CD4-positive, alpha-beta T cell treated with Interleukin-17A for 4 hours (primary cell): Measurements from ENCODE around the gene ADARB2.
"Not testable (repeated sequence)": the region's sequence is repeated elsewhere in the genome, so short reads cannot be mapped to it uniquely, and the experiment has no call there.

ENCODE experiments used
- DNase-seq: peaks from one replicate; pipeline ENCODE4 v3.0.0-alpha.2; 2020; ENCODE audit warnings: mixed read lengths

The ADARB2 gene

DNA sequence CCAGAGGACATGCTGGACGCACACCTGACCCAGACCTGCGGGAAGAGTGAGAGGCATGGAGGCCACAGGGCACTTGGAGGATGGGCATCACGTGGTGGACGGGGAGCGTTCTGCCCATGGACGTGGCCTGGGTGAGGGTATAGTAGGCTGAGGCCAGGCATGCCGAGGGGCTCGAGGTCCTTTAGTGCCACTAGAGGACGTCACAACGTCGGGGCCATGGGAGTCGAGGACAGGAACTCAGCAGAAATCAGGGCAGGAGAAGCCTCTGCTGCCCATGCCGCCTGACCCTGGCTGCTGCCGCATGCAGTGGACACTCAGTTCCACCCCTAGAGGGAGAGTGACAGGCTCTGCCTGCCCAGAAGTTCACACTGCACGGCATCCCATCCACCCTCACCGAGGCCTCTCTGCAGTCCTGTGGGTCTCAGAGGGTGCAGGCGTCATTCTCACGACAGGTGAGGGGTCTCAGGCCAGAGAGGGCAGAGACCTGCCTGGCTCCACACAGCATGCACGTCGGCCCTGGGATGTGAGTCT, 198.7 kb downstream of the ADARB2 start:
- DNase-seq: no peak

DNA sequence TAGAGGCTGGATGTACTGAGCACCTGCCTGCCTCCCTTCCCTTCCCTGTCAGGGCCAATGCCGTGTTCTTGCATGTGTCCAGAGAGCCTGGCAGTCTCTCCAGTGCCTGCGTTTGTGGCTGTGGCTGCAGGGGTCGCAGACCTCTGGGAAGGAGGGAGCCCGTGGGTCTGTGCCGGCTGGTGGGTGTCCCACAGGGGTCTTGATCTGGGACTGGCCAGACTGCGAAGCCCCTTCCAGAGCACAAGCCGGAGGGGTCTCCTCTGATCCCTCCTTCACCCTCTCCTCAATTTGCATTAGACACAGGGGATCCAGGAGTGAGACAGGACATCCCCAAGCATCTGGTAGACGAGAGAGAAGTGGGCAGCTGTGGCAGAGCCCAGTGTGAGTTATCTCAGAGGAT, 199.2 kb downstream of the ADARB2 start:
- DNase-seq: no peak

DNA sequence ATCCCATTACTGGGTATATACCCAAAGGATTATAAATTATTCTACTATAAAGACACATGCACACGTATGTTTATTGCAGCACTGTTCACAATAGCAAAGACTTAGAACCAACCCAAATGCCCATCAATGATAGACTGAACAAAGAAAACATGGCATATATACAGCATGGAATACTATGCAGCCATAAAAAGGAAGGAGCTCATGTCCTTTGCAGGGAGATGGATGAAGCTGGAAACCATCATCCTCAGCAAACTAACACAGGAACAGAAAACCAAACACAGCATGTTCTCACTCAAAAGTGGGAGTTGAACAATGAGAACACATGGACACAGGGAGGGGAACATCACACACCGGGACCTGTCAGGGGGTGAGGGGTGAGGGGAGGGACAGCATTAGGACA, 199.9 kb downstream of the ADARB2 start:
- not testable (repeated sequence) for DNase-seq

DNA sequence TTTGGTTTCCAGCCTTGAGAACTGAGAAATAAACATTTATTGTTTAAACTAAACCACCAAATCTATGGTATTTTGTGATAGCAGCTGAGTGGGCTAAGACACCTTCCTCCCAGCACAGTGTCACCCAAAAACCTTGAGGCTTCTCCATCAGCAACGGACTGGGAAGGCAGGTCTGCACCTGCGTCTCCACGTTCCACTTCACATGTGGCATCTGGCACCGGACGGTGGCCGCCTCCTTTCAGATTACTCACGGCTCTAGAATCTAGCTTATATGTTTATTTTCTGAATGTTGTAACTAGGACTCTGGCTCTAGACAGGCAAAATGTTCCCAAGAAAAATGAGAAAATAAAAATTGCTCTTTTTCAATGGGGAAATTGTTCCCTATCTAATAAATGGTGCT, 201.0 kb downstream of the ADARB2 start:
- DNase-seq: no peak

DNA sequence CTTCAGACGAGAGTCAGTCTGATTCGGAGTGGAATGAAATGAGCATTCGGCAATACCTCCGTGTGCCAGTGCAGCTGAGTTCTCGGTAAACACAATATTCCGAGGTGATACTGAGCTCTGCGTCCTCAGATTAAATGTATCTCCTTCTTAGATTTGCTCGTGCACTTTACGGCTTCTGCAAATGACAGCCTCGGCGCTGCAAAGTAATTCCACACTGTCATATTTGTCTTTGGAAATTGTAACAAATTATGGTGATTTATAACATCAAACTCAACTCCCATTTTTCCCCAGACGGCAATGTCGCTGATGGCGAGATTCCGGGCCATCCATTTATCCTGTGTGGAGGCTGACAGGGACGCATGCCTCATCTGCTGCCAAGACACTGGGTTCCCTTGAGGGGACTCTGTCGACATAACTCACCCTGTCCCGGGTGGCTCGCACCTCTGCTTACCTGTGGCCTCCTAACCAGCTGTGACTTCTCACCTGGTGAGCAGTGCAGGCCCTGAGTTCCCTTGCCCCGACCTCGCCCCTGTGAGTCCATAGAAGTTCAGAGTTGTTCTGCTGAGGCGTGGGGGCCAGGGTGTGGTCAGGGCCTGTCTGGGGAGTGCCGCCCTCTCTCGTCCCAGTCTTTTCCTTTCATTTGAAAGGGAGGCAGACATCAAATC, 201.9 kb downstream of the ADARB2 start:
- no peak for DNase-seq

DNA sequence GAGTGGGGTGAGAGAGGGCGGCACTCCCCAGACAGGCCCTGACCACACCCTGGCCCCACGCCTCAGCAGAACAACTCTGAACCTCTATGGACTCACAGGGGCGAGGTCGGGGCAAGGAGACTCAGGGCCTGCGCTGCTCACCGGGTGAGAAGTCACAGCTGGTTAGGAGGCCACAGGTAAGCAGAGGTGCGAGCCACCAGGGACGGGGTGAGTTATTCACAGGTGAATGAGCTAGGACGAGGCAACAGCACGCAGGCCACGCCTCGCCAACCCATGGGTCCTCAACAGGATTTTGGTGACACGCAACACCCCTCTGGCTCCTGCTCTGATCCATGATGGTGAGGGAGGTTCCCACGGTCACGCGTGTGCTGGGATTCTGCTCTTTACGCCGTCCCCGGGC, 202.5 kb downstream of the ADARB2 start:
- DNase-seq: no peak

DNA sequence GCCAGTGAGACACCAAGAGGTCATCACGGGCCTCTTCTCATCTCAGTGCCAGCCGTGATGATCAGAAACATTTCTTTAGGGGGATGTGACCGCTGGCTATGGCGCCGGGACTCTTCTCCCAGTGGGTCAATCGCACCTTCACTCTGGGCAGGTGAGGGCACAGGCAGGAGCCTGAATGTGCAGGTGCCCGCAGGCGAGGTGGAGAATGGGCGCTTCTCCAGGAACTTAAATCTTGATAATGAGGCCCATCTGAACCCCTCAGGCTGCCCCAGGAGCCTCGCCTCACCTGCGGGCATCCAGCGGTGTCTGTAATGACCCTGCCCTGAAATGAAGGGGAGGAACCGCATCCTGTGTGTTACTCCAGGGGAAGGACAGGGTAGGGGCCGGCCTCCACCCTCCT, 204.7 kb downstream of the ADARB2 start:
- no peak for DNase-seq

DNA sequence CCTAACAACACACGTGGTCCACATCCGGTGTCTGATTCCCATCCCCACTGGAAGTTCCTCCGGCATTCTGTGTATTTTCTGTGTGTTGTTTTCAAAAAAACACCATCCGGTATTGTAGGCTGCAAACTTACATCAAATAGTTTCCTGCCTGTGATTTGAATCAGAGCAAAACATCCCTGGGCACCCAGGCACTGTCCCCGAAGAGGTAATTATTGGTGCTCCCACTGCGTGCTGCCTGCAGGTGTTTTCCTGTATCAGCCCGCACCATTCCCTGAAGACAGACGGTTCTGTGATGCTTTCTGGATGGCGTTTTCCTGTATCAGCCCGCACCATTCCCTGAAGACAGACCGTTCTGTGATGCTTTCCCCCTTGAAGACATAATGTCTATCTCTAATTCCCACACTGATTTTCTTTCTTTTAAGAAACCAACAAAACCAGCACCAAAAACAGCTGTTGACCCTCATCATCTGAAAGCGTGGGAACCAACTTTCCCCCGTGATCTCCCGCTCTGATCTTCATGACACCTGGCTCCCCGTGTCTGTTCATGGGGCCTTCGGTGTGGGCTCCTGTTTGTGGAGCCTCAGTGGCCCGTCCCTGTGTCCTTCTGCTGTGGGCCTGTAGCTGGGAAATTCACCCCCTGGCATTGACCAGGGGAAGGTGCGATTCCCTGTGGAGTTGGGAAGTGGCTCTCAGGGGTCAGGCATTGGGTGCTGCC, 205.3 kb downstream of the ADARB2 start:
- DNase-seq: no peak

DNA sequence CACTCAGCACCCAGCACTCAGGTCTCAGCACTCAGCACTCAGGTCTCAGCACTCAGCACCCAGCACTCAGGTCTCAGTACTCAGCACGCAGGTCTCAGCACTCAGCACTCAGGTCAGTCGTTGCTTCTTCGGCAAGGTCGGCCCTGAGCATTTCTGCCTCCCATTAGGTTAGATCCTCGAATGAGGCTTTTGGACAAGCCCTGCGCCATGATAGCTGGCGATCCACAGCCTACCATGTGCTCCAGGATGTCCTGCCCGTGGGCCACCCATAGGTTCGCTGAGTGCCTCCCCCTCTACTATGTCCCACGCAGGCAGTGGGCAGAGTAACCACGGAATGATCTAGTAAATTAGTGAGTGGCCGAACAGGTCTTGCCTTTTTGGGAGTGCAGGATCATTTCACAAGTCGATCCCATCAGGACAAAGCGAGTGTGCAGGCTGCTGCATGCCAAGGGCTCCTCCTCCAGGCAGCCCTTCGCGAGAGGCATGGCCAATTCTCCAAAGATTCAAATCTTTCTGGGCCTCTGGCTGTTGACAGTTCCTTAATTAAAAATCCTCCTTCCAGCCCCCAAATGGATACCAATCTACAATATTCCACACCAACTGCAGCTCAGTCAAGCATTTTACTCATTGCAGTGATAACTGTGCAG, 206.3 kb downstream of the ADARB2 start:
- DNase-seq: no peak

DNA sequence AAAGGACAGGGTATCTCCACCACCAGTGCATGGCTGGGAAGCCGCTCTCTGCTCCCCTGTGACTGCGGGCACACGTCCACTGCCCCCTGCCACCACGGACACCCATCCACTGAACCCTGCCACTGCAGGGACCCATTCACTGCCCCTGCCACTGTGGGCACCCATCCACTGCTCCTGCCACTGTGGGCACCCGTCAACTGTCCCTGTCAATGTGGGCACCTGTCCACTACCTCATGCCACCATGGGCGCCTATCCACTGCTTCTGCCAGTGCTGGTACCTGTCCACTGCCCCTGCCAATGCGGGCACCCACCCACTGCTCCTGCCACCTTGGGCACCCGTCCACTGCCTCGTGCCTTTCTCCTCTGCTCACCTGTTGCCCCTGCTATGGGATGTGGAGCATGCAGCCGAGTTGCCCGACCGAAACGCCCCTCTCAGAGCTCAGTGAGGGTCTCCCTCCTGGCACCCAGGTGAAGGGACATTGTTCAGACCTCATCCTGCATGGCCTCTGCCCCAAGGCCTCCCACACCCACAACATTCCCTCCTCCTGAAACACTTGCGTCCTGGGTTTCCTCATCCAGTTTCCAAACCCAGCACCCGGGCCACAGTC, 207.4 kb downstream of the ADARB2 start:
- DNase-seq: no peak

DNA sequence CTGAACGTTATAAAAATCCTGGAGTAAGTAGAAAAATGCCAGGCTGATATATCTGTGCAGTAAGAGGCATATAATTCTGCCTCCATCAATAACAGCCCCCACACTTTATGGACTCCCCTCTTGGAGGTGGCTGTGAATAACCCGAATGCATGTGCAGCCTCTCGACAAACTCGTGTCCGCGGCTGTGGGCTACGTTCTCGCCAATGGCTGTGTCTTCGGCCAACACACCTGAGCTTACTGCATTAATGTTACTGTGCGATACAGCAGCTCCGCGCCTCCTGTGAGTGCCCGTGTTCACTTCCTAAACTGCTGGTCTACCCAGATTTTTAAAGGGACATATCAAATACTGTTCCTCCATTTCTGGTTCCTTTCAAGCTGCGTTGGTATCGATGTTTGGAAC, 209.4 kb downstream of the ADARB2 start:
- no peak for DNase-seq

DNA sequence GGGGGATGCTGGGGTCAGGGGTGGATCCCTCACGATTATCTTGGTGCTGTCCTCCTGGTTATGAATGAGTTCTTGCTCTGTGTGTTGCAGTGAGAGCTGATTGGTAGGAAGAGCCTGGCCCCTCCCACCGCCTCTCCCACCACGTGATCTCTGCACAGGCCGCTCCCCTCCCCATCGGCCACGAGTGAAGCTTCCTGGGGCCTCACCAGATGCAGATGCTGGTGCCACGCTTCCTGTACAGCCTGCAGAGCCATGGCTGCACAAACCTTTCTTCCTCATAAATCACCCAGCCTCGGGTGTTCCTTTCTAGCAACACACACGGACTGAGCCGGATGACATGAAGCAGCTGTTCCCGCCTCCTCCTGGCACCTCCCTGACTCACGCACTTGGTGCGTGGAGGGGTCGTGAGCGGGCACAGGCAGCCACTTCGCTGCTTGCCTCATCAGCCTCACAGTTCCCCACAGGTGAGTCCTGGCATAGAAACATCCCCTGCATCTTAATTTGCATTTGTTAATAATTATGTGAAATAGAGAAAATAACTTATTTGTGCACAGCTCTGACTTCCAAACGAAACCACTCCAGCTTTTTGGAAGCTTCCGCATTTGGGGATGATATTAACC, 210.8 kb downstream of the ADARB2 start:
- no peak for DNase-seq

DNA sequence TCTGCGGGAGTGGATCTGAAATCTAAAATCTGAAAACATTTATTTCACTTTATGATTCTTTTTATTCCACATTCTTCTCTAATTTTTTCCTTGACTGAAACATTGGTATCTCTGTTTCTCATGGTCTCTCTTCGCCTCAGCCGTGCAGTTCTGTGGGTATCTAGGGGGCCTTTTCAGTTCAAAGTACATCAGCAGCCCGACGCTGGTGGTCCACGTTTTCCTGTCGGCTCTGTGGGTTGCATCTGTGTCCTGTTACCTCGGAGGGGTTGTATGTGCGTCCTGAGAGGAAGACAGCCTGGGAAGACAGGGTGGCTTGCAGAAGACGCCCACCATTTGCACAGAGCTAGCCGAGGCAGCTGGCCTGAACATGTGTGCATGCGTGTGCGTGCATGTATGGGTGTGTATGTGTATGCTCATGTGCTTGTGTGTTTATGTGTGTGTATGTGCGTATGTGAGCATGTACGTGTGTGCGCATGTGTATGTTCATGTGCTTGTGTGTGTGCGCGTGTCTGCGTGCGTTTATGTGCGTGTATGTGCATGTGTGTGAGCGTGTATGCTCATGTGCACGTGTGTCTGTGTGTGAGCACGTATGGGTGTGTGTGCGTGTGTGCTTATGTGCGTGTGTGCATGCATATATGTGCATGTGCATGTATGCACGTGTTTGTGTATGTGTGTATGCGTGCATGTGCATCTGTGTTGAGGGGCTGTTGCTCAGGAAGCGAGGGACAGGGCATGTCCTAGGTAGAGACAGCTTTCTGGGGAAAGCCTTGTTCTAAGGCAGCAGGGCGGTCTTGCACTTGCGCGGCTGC, 211.8 kb downstream of the ADARB2 start:
- DNase-seq: no peak

DNA sequence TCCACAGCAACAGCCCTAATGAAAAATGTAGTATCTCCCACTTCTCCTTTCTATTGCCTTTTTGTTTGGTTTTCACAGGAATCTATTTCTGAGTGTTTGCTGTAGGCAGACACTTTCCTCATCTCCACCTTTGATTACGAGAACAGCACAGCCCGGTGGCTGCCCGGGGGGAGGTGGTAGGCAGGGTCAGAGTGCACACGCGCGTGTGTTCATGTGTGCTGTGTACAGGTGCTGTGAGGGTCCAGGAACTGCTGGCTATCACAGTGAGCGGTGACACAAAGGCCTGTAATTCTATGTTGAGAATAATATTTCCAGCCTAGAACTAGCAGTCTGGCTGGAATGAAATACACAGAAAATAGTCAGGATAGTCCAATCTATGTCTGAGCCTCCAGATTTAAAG, 212.8 kb downstream of the ADARB2 start:
- DNase-seq: no peak

DNA sequence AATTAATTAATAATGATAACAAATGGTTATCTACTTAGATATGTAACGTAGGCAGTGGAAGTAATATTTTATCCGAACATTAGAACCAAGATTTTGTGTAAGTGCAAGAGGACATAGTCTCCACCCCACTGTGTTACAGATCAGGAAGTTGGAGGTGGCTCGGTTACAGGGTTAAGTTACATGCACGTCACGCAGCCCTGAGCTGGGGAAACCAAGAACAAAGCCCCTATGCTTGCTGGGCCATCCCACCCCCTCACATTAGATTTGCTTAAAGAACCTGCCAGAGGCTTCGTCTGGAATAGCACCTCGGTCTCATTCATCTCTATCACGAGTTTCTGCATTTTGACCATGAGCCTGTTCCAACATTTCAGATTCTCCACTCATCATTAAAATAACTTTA, 214.1 kb downstream of the ADARB2 start:
- DNase-seq: no peak

DNA sequence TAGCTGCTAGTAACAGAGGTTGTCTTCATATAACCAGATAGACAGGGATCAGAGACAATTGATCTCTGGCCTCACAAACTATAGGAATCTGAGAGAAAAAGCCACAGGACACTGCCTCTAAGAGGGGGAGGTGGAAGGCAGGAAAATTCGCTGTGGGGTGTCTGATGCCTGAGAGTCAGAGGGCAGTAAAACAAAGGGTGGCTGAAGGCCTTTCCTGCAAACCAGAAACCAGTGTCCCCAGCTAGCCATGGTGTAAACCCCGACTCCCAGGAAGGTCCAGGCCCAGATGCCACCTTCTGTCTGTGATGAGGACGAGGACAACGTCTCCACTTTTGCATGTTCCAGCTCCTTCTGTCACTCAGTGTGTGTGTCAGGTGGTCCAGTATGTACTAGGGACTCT, 215.1 kb downstream of the ADARB2 start:
- no peak for DNase-seq

DNA sequence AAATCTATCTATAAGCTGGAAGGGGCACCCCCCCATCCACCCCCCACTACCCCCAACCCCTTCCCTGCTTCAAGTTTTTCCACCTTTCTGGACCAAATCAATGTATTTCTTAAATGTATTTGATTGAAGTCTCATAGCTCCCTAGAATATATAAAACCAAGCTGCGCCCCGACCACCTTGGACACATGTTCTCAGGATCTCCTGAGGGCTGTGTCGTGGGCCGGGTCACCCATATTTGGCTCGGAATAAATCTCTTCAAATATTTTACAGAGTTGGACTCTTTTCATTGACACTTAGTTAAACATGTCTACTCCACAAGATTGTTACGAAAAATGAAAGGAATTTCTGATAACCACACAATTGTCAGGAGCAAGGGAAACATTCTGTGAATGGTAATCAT, 215.6 kb downstream of the ADARB2 start:
- no peak for DNase-seq

DNA sequence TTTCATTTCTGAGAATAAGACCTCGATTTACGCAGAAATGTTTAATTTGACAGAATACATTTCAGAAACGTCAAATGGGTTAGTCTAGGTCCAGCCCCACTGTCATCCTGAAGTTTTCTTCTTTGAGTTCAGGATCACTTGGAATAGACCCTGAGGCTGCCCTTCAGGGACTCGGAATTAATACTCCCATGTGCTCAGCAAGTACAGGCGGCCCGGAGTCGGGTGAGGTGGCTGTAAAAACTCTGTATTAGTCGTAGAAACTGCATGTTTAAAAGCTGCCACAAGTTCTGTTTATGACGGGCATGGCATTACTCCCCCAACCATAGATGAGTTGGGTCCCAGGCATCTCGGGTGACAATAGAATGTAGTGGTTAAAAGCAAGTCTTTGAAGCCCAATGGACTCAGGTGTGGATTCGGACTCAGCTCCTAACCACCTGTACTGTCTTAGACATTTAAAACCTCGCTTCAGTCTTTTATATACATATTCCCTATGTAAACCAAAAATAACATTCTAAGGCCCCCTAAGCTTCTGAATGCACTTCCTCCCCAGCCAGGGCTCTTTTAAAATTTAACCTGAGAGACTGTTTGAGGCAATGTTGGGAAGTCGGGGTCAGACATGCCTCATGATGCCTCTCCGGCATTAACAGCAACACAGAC, 216.3 kb downstream of the ADARB2 start:
- no peak for DNase-seq

DNA sequence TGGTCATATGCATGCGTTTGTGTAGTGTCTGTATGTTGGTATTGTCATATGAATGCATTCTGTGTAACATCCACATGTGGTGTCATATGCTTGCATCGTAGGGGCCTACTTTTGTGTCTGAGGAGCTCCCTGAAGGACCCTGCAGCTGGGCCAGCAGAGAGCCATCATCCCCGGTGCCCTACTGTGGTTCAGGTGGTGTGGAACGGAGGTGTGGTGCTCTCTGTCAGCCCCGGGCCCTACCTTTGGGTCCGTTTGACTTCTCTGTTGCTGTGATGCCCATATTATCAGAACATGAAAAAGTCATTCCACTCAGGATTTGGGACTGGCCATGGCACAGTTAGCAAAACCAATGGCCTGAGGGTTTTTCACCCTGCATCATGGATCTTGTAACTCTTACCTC, 217.9 kb downstream of the ADARB2 start:
- no peak for DNase-seq

DNA sequence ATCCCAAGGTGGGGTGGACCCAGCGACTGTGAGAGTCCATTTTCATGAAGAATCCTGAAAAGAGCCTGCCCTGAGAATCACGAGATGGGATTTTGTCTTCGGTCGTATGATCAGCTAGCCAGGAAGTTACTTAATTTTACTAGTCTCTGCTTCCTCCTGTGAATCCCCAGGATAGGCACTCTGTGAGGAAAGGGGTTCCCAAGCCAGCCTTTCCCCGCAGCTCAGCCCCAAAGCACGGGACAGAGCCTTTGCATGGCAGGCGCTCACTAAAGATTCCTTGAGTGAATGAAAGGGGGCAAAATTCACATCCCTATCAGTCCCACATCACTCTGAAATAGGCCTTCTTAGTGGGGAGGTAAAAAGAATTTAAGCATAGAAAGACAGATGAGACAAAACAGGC, 219.6 kb downstream of the ADARB2 start:
- DNase-seq: no peak

DNA sequence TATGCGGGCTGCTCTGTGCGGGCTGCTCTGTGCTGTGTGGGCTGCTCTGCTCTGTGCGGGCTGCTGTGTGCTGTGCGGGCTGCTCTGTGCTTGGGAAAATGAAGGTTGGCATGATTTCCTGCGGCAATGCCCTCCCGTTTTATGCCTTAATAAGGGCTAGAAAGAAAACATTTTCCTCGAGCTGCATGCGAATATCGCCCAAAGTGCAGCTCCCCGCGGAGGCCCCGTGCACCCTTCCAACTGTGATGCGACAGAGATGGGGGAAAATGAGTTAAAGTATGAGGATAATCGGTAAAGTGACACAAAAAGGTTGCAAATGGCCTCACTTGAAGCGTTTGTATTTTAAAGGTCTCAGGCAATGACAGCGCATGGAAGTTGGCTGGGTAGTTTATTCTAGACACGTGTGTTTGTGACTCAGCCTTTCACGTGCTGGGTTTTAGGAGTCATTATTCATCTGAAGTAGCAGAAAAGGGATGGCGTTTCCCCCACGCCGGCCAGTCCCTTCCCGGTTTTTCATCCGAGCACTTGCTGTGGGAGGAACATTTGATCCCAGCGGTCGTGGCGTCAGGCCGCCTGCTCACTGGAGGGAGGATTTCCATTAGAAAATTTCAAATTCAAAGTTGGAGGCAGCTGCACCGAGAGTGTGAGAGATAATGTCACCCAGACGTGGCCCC, 220.7 kb downstream of the ADARB2 start:
- DNase-seq: no peak
